Coronary artery (tissue), 2 donors: ENCODE measurements around the gene TRIM29.

Experiments used
- DNase-seq: peaks from one replicate; pipeline ENCODE4 v3.0.0-alpha.2; 2017; ENCODE audit warnings: low spot score
- H3K27ac ChIP-seq, 2 donors: fragments of 200-600 bp; sonication (generic); one replicate each; pipeline ENCODE4 v1.5.1; 2016 to 2019
- H3K4me3 ChIP-seq: fragments of 200-600 bp; sonication (generic); 2 replicates; pipeline ENCODE4 v1.5.1; 2016; ENCODE audit warnings: mild to moderate bottlenecking, moderate library complexity
- TF ChIP-seq, protein P1 (sequence below): fragments of 200-600 bp; sonication (generic); IDR thresholded peaks from one replicate; pipeline ENCODE4 v1.5.1; 2019; ENCODE audit warnings: antibody characterized with exemption

TRIM29 gene

DNA sequence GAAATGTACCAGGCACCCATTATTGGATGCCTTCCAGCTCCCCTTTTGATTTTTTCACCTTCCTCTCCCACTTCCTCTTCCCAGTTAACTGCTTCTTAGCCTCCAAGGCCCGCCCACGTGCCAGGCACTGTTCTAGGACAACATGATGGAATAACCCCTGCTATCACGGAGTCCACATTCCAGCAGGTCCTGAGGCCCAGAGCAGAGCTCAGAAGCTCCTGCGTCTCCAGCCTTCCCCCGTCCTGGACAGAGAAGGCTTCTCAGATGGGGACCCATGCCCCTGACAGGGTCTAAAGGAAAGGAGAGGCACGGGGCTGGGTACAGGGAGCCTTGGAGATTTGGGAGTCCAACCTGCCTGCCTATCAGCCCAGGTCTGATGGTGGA is 29.1 kb downstream of the TRIM29 start:
- TF ChIP-seq, protein P1, sequence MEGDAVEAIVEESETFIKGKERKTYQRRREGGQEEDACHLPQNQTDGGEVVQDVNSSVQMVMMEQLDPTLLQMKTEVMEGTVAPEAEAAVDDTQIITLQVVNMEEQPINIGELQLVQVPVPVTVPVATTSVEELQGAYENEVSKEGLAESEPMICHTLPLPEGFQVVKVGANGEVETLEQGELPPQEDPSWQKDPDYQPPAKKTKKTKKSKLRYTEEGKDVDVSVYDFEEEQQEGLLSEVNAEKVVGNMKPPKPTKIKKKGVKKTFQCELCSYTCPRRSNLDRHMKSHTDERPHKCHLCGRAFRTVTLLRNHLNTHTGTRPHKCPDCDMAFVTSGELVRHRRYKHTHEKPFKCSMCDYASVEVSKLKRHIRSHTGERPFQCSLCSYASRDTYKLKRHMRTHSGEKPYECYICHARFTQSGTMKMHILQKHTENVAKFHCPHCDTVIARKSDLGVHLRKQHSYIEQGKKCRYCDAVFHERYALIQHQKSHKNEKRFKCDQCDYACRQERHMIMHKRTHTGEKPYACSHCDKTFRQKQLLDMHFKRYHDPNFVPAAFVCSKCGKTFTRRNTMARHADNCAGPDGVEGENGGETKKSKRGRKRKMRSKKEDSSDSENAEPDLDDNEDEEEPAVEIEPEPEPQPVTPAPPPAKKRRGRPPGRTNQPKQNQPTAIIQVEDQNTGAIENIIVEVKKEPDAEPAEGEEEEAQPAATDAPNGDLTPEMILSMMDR, result no peak
- Histone ChIP-seq H3K4me3 (no peak overlapping the region), H3K27ac (no peak overlapping the region)
- no peak for DNase-seq

DNA sequence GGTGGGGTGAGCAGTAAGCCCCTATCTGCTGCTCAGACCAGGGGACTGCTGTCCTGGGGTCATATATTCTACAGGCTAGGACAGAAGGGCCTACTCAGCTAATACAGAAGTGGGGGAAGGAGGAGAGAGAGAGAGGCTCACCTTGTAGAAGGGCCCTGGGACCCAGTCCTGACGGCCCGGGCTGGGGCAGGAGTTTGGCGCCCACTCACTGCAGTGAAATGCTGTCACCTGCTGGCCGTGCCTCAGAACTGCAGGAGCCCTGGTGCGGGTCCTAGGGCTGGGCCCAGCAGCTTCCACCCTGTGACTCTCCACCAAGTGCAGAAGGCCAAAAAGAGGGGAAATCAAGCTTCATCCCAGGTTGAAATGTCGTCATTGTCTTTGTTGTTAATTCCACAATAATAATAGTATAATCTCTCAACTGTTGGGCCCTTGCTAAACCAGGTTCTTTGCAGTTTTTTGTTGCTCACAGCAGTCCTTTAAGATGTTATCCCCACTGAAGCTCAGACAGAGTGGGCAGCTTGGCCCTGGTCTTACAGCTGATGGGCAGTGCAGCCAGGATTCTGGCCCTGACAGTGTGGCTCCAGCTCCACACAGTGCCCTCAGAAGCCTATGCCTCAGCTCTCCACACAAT is 29.6 kb downstream of the TRIM29 start:
- TF ChIP-seq, protein P1, result peak; percentile 98
- H3K27ac ChIP-seq, result no peak overlapping the region
- no peak for DNase-seq
- H3K4me3 ChIP-seq, result no peak overlapping the region

DNA sequence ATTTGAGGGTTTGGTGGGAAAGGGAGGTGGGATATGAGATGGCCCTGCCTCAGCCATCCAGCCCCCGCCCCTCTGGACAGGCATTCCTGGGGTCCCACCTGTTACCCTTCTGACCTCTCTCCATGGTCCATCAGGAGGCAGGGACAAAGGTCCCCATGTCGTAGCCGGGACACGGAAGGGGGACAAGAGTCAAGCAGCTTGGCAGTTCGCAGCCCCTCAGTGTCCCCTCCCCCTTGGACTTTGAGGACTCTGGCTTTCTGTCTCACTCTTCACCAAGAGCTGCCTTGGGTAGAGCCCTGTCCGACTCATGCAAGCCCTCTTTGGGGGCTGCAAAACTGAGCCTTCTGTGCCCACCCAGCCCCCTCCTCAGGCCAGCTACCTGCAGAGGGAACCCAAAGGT is 30.2 kb downstream of the TRIM29 start:
- TF ChIP-seq, protein P1, result no peak
- no peak overlapping the region for H3K4me3 ChIP-seq
- no peak overlapping the region for H3K27ac ChIP-seq
- DNase-seq, result no peak

DNA sequence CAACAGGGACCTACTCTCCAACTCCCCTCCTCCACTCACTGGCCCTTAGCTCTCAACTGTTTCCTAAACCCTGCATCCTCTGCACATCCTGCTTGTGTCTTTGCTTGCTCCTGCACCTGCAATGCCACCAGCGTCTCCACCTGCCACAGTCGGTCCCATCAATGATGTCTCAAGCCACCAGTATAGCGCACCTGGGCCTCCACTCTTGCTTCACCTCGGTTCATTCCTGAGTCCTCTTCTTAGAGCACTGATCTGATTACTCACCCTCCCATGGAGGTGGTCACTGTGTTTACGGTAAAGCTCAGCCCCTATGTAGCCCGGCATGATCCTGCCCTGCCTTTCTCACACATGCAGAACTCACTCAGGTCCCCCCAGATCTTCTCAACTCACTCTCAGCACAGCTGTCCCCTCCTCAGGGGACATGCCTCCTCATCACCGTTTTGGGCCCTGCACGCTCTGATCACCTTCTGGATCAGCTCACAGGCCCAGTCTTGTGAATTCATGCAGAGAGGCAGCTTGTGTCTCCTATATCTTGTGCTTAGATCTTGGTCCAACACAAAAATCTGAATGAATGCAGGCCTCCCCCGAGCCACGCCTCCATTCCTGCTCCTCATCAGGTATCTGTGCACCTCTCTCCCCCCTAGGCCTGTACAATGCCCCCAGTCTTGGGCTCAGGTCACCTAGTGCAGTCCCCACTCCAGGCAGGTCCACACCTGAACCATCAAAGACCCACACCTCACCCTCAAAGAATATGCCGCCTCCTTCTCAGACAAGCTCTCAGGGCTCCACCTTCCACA is 31.4 kb downstream of the TRIM29 start:
- TF ChIP-seq, protein P1, result no peak
- DNase-seq, result no peak
- H3K27ac ChIP-seq, result no peak overlapping the region
- no peak overlapping the region for H3K4me3 ChIP-seq

DNA sequence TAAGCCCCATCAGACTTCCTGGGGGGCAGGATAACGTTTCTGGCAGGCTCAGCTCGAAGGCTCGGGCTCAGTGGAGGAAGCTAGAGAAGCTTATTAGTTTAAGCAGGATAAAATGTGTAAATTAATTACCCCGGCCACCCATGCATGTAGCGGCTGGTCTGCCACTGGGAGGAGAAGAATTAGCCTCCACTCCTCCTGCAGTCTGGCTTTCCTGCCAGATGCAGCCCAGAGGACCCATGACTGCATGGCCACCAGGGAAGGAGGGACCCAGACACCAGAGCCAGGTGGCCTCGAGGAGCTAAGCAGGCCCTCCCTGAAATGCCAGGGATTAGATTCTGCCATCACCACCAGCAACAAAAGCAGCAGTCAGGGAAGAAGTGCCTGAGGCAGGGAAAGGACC is 32.3 kb downstream of the TRIM29 start:
- no peak for DNase-seq
- TF ChIP-seq, protein P1, result no peak
- Histone ChIP-seq H3K4me3 (no peak overlapping the region), H3K27ac (no peak overlapping the region)

DNA sequence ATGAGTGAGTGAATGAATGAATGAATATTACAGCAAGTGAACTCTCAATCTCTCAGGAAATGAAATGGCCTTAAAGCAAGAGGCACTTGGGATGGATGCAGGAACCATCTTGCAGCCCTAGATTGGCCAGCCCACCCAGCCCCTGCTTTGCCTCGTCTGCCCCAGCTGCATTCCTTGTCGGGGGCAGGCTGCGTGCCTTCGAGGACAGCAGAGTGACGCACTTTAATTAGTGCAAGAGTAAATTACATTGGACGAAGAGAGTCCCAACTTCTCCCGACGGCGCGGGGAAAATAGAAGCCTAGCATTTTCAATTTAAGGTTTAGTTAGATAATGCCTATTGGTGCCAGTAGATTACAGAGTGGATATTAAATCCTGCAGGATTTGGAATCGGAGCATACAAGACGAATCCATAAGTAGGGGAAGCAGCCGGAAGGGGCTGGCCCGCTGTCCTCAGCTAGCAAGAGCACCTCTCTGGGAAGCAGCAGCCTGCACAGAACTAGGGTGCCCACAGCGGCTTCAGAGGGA is 33.8 kb downstream of the TRIM29 start:
- TF ChIP-seq, protein P1, result no peak
- DNase-seq, result no peak
- no peak overlapping the region for H3K4me3 ChIP-seq
- no peak overlapping the region for H3K27ac ChIP-seq

DNA sequence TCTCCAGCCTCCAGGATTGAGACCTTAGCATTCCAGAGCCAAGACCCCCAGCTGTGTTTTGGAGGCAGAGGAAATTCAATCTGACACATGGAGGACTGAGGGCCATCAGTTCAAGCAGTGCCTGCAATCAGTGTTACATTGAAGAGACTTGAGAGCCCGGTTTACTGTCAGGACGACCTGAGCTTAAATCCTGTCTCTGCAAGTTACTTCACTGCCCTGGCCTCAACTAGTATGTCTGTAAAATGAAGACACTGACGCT is 35.1 kb downstream of the TRIM29 start:
- TF ChIP-seq, protein P1, result no peak
- Histone ChIP-seq H3K4me3 (no peak overlapping the region), H3K27ac (no peak overlapping the region)
- DNase-seq, result no peak
